Lung (tissue), 16 donors: Measurements from ENCODE around the gene HK1. TPM values are rescaled to one million over a fixed set of nuclear protein-coding genes. Genes with fewer than 3 reads are reported as not detected.

Experiments
- ATAC-seq: fragments of 200-7000 bp; cut with Tn5 transposase; one replicate; pipeline ENCODE4 v1.9.1; 2020; ENCODE audit warnings: moderate number of reproducible peaks; ENCODE audit not compliant: insufficient read depth, low FRiP score
- DNase-seq, 3 donors: peaks; one replicate each; pipeline ENCODE4 v3.0.0-alpha.2; 2013 to 2017
- H3K27ac ChIP-seq, 2 donors: one replicate each; pipeline ENCODE4 v1.5.1; 2013; ENCODE audit warnings: mild to moderate bottlenecking in 2 of 2, moderate library complexity in 2 of 2, control low read depth in 1 of 2, inconsistent platforms in 1 of 2, low read depth in 1 of 2, low read length in 1 of 2
- H3K27me3 ChIP-seq, 3 donors: one replicate each; pipeline ENCODE4 v1.5.1; 2013; ENCODE audit warnings: low read length in 2 of 3; ENCODE audit not compliant: control insufficient read depth in 3 of 3, insufficient read depth in 3 of 3
- H3K36me3 ChIP-seq, 4 donors: one replicate each; pipeline ENCODE4 v1.5.1; 2013; ENCODE audit warnings: low read length in 4 of 4, mild to moderate bottlenecking in 1 of 4, moderate library complexity in 1 of 4; ENCODE audit not compliant: control insufficient read depth in 4 of 4, insufficient read depth in 4 of 4
- H3K4me1 ChIP-seq, 5 donors: one replicate each; pipeline ENCODE4 v1.5.1; 2013; ENCODE audit warnings: low read length in 5 of 5, mild to moderate bottlenecking in 2 of 5, moderate library complexity in 1 of 5; ENCODE audit not compliant: control insufficient read depth in 5 of 5, insufficient read depth in 5 of 5
- H3K4me3 ChIP-seq: one replicate; pipeline ENCODE4 v1.5.1; 2013; ENCODE audit warnings: mild to moderate bottlenecking, control low read depth, moderate library complexity
- H3K9ac ChIP-seq, 2 donors: one replicate each; pipeline ENCODE4 v1.5.1; 2013; ENCODE audit warnings: low read length in 2 of 2, control low read depth in 1 of 2; ENCODE audit not compliant: insufficient read depth in 1 of 2
- H3K9me3 ChIP-seq, 4 donors: one replicate each; pipeline ENCODE4 v1.5.1; 2013; ENCODE audit warnings: low read length in 3 of 4, mild to moderate bottlenecking in 1 of 4, moderate library complexity in 1 of 4; ENCODE audit not compliant: control insufficient read depth in 4 of 4, insufficient read depth in 3 of 4
- WGBS, 2 donors: extraction: QIAGEN DNeasy Blood & Tissue Kit; methylation state at CpG; one replicate each; pipeline ENCODE4 v1.1.7; 2013; 5-methylcytosine and 5-hydroxymethylcytosine counted together
- long read RNA-seq, 5 donors: transcript quantifications; one replicate each; lab custom pipeline, GENCODE V29; 2026
- polyA plus RNA-seq, 2 donors: library from polyadenylated mRNA; stranded (reverse); fragments of 200-250 nt; gene quantifications; one replicate each; pipeline ENCODE4 v1.2.1, GENCODE V29; 2013
- total RNA-seq, 2 donors: library from RNA; depleted of rRNA in 1 of 2; stranded (reverse); fragments of >200 nt in 1 of 2; gene quantifications; one replicate each; pipeline ENCODE4 v1.2.1, GENCODE V29; 2014 to 2021
- TF ChIP-seq, protein P1 (sequence below): IDR thresholded peaks from 2 replicates; pipeline ENCODE4 v1.5.1; 2012; ENCODE audit warnings: mild to moderate bottlenecking; ENCODE audit errors: control extremely low read depth, extremely low read depth
- donor health status: control.
- donor health status: control.
- donor health status: Bipolar disorder and iron deficiency.
- donor health status: healthy.
- donor health status: DM: yes; HTN: yes; CAD: no.

The HK1 gene
- 100 to 1,000 TPM in 1 of 2 donors, 10 to 100 TPM in 1; 57.4 to 120 TPM for total RNA-seq
- 10 to 100 TPM; 33.6 to 98.6 TPM for polyA plus RNA-seq
- long read RNA-seq, donor 1, transcript HK1-202 (18 exons, 3,605 nt): major isoform, 11 of 17 reads
- long read RNA-seq, donor 1, partial matches to known transcripts: 5 of 17 reads
- long read RNA-seq, donor 1, other reads (novel, unspliced or antisense): 0 of 17 reads
- long read RNA-seq, donor 2, partial matches to known transcripts: 0 of 1 reads
- long read RNA-seq, donor 2, other reads (novel, unspliced or antisense): 0 of 1 reads
- long read RNA-seq, donor 3, partial matches to known transcripts: 15 of 17 reads
- long read RNA-seq, donor 3, other reads (novel, unspliced or antisense): 0 of 17 reads
- long read RNA-seq, donor 4, partial matches to known transcripts: 6 of 7 reads
- long read RNA-seq, donor 4, other reads (novel, unspliced or antisense): 0 of 7 reads
- long read RNA-seq, donor 5, transcript HK1-202 (18 exons, 3,605 nt): major isoform, 6 of 6 reads
- long read RNA-seq, donor 5, partial matches to known transcripts: 0 of 6 reads
- long read RNA-seq, donor 5, other reads (novel, unspliced or antisense): 0 of 6 reads

DNA sequence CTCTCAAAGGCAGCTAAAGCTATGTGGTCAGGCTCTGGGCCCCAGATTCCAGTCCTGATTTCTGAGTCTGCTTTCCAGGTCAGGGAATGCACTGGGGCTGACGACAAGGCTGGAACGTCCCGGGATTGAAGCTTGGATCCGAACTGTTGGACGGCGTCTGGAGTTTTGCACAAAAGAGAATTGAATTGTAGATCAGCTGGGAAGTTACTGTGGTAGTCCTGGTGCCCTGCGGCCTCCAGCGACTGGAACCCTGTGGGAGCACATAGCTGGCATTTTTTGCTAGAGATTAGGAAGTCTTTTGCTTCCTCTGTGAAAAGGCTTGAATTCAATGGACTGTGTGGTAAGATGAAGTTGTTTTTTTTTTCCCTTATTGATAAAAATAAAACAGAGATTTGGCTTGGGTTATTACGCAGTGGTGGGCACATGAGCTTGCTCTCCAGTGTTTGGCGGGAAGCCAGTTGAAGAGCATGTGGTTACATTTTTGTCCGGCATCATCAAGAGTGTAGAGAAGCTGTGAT lies at the start of gene HK1:
HK1 (plus strand) TSS at position 51 of the 518 bp plus-strand sequence.
- Histone ChIP-seq H3K36me3 (no peaks in the 10 kb centered on the region), H3K9me3 (no peaks in the 10 kb centered on the region), H3K9ac (no peak within 1 kb of the TSS), H3K4me1 (peaks cover 0 to 4% (median 3%) of the 10 kb centered on the region in 5 donors), H3K4me3 (no peak within 1 kb of the TSS), H3K27me3 (no peaks in the 10 kb centered on the region), H3K27ac (peak within 1 kb of the TSS in 1 of 2 donors; percentile 17)
- TF ChIP-seq, protein P1, sequence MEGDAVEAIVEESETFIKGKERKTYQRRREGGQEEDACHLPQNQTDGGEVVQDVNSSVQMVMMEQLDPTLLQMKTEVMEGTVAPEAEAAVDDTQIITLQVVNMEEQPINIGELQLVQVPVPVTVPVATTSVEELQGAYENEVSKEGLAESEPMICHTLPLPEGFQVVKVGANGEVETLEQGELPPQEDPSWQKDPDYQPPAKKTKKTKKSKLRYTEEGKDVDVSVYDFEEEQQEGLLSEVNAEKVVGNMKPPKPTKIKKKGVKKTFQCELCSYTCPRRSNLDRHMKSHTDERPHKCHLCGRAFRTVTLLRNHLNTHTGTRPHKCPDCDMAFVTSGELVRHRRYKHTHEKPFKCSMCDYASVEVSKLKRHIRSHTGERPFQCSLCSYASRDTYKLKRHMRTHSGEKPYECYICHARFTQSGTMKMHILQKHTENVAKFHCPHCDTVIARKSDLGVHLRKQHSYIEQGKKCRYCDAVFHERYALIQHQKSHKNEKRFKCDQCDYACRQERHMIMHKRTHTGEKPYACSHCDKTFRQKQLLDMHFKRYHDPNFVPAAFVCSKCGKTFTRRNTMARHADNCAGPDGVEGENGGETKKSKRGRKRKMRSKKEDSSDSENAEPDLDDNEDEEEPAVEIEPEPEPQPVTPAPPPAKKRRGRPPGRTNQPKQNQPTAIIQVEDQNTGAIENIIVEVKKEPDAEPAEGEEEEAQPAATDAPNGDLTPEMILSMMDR: no peak
- ATAC-seq (no peak), DNase-seq (peak; percentile 24 to 45 (median 43))
- 45 to 75% methylated on average over 11 of the region's 11 CpGs for WGBS, 2 donors

DNA sequence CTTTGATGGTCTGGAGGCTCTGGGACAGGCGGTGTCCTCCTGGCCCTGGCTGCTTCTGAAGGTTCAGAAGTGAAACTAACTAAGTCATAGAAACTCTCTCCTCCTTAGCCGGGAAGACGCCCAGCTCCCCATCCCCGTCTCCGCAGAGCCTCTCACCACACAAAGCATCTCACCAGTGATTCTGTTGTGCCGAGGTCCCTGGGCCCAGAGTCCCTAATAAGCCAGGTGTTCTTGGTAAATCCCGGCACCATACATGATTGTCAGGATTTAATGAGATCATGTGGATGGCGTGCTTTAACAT lies 48.7 kb upstream of the HK1 start:
- no peak overlapping the region for H3K4me3 ChIP-seq
- H3K4me1 ChIP-seq: peaks cover 0 to 3% (median 0%) of the 10 kb centered on the region in 5 donors
- no peak for DNase-seq
- TF ChIP-seq, protein P1: no peak
- no peaks in the 10 kb centered on the region for H3K36me3 ChIP-seq
- H3K9me3 ChIP-seq: no peaks in the 10 kb centered on the region
- ATAC-seq: no peak
- no peak overlapping the region for H3K9ac ChIP-seq
- H3K27me3 ChIP-seq: no peaks in the 10 kb centered on the region
- 56 to 66% methylated on average over 8 of the region's 8 CpGs for whole genome bisulfite sequencing, 2 donors
- H3K27ac ChIP-seq: no peak overlapping the region

GRCh38 chr10:69230128-69230527 lies 48.2 kb upstream of the HK1 start:
- 61 to 70% methylated on average over 5 of the region's 5 CpGs for WGBS, 2 donors
- no peak for ATAC-seq
- H3K27ac ChIP-seq: no peak overlapping the region

More at GRCh38 chr10:69230128-69230527, 48.2 kb upstream of the HK1 start:
- no peak for DNase-seq
- H3K9me3 ChIP-seq: no peaks in the 10 kb centered on the region
- H3K27me3 ChIP-seq: no peaks in the 10 kb centered on the region
- no peak overlapping the region for H3K4me3 ChIP-seq
- TF ChIP-seq, protein P1: no peak
- H3K4me1 ChIP-seq: peaks cover 0 to 3% (median 0%) of the 10 kb centered on the region in 5 donors
- no peak overlapping the region for H3K9ac ChIP-seq
- H3K36me3 ChIP-seq: no peaks in the 10 kb centered on the region
